ENCODE results near the gene NOB1. TPM values are rescaled to one million over a fixed set of nuclear protein-coding genes. Genes with fewer than 3 reads are reported as not detected.
"Not testable (repeated sequence)": the region's sequence is repeated elsewhere in the genome, so short reads cannot be mapped to it uniquely, and the experiment has no call there.

Gene NOB1
- total and polyA plus RNA-seq, 5 donors from 2014 or later, result 36.1 to 62.6 (median 49.4) TPM

DNA sequence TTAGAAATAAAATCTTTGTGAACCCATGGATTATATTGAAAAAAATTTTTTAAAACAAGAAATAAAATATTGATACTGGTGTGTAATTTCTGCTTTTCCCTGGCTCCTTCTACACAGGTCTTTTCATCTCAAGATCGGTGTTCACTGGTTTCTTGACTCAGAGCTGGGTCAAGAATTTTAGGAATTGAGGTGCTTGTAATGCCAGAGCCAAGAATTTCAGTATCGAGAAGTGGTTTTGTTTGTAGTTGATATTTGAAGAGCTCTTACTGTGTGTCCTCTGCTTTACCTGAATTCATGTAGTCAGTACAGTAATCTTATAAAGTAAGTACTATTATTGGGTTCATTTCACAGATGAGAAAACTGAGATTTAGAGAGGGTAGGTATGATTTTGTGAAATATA, 14.7 kb upstream of the NOB1 start:
- Histone ChIP-seq H3K9me3 (ENCODE audit: control insufficient read depth in 2 of 2, low read length in 2 of 2) (no peaks in the 10 kb centered on the region), H3K36me3 (ENCODE audit: control insufficient read depth, insufficient read depth, low read length) (no peaks in the 10 kb centered on the region), H3K27me3 (ENCODE audit: control insufficient read depth, insufficient read depth, low read length) (no peaks in the 10 kb centered on the region), H3K27ac (ENCODE audit: insufficient read depth, low read length, poor library complexity, severe bottlenecking) (no peak overlapping the region), H3K4me3 (ENCODE audit: low read depth, low read length) (no peak overlapping the region), H3K4me1 (ENCODE audit: control insufficient read depth, insufficient read depth, low read length, poor library complexity, severe bottlenecking) (peaks cover 7% of the 10 kb centered on the region)
- Mint-ChIP-seq H3K27me3 (no peaks in the 10 kb centered on the region), H3K36me3 (peaks cover 14% of the 10 kb centered on the region), H3K4me1 (peaks cover 5 to 82% (median 45%) of the 10 kb centered on the region in 4 donors), H3K4me3 (no peak overlapping the region), H3K27ac (no peak overlapping the region), H3K9me3 (peaks cover 0 to 1% (median 0%) of the 10 kb centered on the region in 7 donors)
- ATAC-seq (ENCODE audit: low read depth in 2 of 2) (no peak), DNase-seq (no peak)

DNA sequence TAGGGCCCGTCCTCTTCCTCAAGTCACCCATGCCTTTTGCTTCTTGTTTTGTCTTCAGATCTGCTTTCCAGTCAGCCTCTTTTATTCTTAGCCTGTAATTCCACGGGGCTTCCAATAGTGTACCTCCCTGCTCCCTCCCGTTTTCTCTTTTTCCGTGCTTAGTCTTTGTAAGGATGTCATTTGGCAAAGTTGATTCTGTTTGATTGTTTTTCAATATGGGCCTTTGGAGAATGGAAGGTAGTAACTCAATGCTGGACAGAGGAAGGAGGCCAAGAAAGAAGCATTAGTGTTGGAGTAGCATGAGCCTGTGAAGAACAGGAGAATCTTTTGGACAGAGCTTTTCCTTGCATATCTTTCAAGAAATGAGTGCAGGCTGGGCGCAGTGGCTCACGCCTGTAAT, 13.9 kb upstream of the NOB1 start:
- Histone ChIP-seq H3K4me3 (ENCODE audit: low read depth, low read length) (no peak overlapping the region), H3K36me3 (ENCODE audit: control insufficient read depth, insufficient read depth, low read length) (no peaks in the 10 kb centered on the region), H3K27ac (ENCODE audit: insufficient read depth, low read length, poor library complexity, severe bottlenecking) (no peak overlapping the region), H3K27me3 (ENCODE audit: control insufficient read depth, insufficient read depth, low read length) (no peaks in the 10 kb centered on the region), H3K9me3 (ENCODE audit: control insufficient read depth in 2 of 2, low read length in 2 of 2) (no peaks in the 10 kb centered on the region), H3K4me1 (ENCODE audit: control insufficient read depth, insufficient read depth, low read length, poor library complexity, severe bottlenecking) (peaks cover 7% of the 10 kb centered on the region)
- Mint-ChIP-seq H3K36me3 (peaks cover 14% of the 10 kb centered on the region), H3K4me1 (peaks cover 6 to 82% (median 43%) of the 10 kb centered on the region in 4 donors), H3K9me3 (peaks cover 0 to 1% (median 0%) of the 10 kb centered on the region in 7 donors), H3K27ac (peak overlapping the region in 2 of 3 donors; percentile 33 to 54), H3K4me3 (peak overlapping the region in 2 of 4 donors; percentile 15 to 52), H3K27me3 (no peaks in the 10 kb centered on the region)
- DNase-seq, result no peak
- no peak for ATAC-seq (ENCODE audit: low read depth in 2 of 2)

DNA sequence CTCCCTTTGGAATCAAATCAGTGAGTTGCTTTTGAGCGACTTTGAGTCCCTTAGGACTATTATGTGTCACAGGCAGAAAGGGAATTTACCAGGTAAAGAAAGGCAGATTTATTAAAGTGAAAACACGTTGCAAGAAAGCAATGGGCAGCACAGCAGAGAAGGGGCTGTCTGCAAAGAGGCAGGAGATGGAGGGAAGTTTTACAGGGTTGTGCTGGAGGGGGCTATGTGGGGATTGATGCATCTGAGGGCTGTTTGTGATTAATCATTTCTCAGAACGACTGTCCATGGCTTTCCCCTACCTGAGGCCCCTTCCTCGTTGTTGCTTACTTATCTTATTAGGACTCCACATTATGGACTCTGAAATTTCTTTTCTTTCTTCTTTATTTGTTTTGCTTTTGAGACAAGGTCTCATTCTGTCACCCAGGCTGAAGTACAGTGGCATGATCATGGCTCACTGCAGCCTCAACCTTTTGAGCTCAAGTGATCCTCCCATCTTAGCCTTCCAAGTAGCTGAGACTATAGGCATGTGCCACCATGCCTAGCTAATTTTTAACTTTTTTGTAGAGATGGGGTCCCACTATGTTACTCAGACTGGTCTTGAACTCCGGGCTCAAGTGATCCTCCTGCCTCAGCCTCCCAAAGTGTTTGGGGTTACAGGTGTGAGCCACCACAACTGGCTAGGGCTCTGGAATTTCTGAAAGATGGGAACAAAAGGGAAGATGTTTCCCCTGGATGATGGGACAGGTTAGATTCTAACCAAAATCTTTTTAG, 12.9 kb upstream of the NOB1 start:
- no peaks in the 10 kb centered on the region for H3K27me3 ChIP-seq (ENCODE audit: control insufficient read depth, insufficient read depth, low read length)
- H3K4me1 ChIP-seq (ENCODE audit: control insufficient read depth, insufficient read depth, low read length, poor library complexity, severe bottlenecking), result peaks cover 14% of the 10 kb centered on the region
- no peaks in the 10 kb centered on the region for H3K36me3 ChIP-seq (ENCODE audit: control insufficient read depth, insufficient read depth, low read length)
- H3K27ac Mint-ChIP-seq, result peak overlapping the region in 2 of 3 donors; percentile 22 to 24
- peaks cover 14% of the 10 kb centered on the region for H3K36me3 Mint-ChIP-seq
- H3K4me3 ChIP-seq (ENCODE audit: low read depth, low read length), result no peak overlapping the region
- no peak overlapping the region for H3K27ac ChIP-seq (ENCODE audit: insufficient read depth, low read length, poor library complexity, severe bottlenecking)
- no peak for DNase-seq
- H3K4me3 Mint-ChIP-seq, result peak overlapping the region in 1 of 4 donors; percentile 68
- no peaks in the 10 kb centered on the region for H3K27me3 Mint-ChIP-seq
- ATAC-seq (ENCODE audit: low read depth in 2 of 2), result no peak
- peaks cover 0 to 1% (median 0%) of the 10 kb centered on the region in 7 donors for H3K9me3 Mint-ChIP-seq
- H3K9me3 ChIP-seq (ENCODE audit: control insufficient read depth in 2 of 2, low read length in 2 of 2), result no peaks in the 10 kb centered on the region
- peaks cover 14 to 79% (median 44%) of the 10 kb centered on the region in 4 donors for H3K4me1 Mint-ChIP-seq

DNA sequence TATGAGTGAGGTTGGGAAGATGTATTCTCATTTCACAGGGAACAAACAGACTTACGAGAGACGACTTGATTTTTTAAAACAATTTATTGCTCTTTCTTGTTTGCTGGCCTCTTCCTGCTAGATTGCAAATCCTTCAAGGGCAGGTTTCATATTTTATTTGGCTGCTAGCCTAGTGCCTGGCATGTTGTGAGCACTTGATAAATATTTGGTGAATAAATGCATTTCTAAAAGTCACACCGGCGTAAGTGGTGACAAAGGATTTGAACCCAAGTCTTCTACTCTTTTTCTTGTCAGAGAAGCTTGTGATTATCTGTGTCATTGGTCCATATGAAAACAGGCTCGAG, 8.8 kb upstream of the NOB1 start:
- Mint-ChIP-seq H3K4me3 (peak overlapping the region; percentile 86 to 94 (median 91)), H3K27ac (peak overlapping the region; percentile 66 to 97 (median 96)), H3K9me3 (no peaks in the 10 kb centered on the region), H3K36me3 (peaks cover 12% of the 10 kb centered on the region), H3K4me1 (peaks cover 14 to 55% (median 36%) of the 10 kb centered on the region in 4 donors), H3K27me3 (peaks cover 4% of the 10 kb centered on the region)
- DNase-seq (no peak), ATAC-seq (ENCODE audit: low read depth in 2 of 2) (no peak)
- H3K36me3 ChIP-seq (ENCODE audit: control insufficient read depth, insufficient read depth, low read length), result no peaks in the 10 kb centered on the region
- H3K4me1 ChIP-seq (ENCODE audit: control insufficient read depth, insufficient read depth, low read length, poor library complexity, severe bottlenecking), result peaks cover 23% of the 10 kb centered on the region
- peak overlapping the region; percentile 92 for H3K27ac ChIP-seq (ENCODE audit: insufficient read depth, low read length, poor library complexity, severe bottlenecking)
- no peaks in the 10 kb centered on the region for H3K27me3 ChIP-seq (ENCODE audit: control insufficient read depth, insufficient read depth, low read length)
- peak overlapping the region; percentile 94 for H3K4me3 ChIP-seq (ENCODE audit: low read depth, low read length)
- no peaks in the 10 kb centered on the region for H3K9me3 ChIP-seq (ENCODE audit: control insufficient read depth in 2 of 2, low read length in 2 of 2)

DNA sequence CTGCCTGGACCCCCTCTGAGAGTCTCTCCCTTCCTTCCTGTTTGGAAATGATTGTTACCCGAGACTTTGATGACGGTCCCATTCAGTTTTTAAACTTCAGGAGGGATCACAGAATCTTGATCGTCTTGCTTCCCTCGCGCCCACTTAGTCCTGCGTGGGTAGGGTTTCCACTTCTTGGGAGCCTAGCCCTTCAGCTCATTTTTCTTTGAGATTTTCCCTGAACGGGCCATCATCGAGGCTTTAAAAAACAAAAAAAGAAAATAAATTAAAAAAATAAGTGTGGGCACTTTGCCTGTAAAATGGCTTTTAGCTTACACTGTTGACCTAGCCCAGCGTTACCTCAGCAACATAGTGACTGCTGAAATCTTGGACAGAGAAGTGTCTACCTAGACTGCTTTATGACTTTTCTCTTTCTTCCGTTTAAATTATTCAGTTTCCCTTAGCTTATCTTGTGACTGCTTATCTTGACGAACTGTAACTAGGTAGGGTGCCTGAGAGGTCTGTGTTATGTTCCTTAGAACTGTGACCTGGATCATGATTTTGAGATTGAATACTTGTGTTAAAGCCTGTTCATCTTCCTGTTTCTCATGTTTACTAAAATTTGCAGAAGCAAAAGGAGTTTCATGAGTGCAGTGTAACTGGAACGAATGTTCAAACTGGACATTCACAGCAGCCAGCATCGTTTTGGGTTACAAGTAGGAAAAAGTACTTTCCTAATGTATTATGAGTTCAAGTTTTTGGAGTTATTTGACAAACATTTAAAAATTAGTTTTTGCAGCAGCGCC, 8.3 kb upstream of the NOB1 start:
- H3K4me3 Mint-ChIP-seq, result peak overlapping the region; percentile 86 to 94 (median 91)
- no peaks in the 10 kb centered on the region for H3K27me3 ChIP-seq (ENCODE audit: control insufficient read depth, insufficient read depth, low read length)
- peaks cover 23% of the 10 kb centered on the region for H3K4me1 ChIP-seq (ENCODE audit: control insufficient read depth, insufficient read depth, low read length, poor library complexity, severe bottlenecking)
- peaks cover 4% of the 10 kb centered on the region for H3K27me3 Mint-ChIP-seq
- H3K27ac ChIP-seq (ENCODE audit: insufficient read depth, low read length, poor library complexity, severe bottlenecking), result peak overlapping the region; percentile 92
- H3K36me3 Mint-ChIP-seq, result peaks cover 12% of the 10 kb centered on the region
- peak overlapping the region; percentile 96 to 97 (median 96) for H3K27ac Mint-ChIP-seq
- peak; percentile 19 to 30 for ATAC-seq (ENCODE audit: low read depth in 2 of 2)
- peaks cover 14 to 53% (median 35%) of the 10 kb centered on the region in 4 donors for H3K4me1 Mint-ChIP-seq
- DNase-seq, result peak in 2 of 3 donors; percentile 35 to 55
- H3K36me3 ChIP-seq (ENCODE audit: control insufficient read depth, insufficient read depth, low read length), result no peaks in the 10 kb centered on the region
- H3K4me3 ChIP-seq (ENCODE audit: low read depth, low read length), result peak overlapping the region; percentile 94
- H3K9me3 ChIP-seq (ENCODE audit: control insufficient read depth in 2 of 2, low read length in 2 of 2), result no peaks in the 10 kb centered on the region
- no peaks in the 10 kb centered on the region for H3K9me3 Mint-ChIP-seq

DNA sequence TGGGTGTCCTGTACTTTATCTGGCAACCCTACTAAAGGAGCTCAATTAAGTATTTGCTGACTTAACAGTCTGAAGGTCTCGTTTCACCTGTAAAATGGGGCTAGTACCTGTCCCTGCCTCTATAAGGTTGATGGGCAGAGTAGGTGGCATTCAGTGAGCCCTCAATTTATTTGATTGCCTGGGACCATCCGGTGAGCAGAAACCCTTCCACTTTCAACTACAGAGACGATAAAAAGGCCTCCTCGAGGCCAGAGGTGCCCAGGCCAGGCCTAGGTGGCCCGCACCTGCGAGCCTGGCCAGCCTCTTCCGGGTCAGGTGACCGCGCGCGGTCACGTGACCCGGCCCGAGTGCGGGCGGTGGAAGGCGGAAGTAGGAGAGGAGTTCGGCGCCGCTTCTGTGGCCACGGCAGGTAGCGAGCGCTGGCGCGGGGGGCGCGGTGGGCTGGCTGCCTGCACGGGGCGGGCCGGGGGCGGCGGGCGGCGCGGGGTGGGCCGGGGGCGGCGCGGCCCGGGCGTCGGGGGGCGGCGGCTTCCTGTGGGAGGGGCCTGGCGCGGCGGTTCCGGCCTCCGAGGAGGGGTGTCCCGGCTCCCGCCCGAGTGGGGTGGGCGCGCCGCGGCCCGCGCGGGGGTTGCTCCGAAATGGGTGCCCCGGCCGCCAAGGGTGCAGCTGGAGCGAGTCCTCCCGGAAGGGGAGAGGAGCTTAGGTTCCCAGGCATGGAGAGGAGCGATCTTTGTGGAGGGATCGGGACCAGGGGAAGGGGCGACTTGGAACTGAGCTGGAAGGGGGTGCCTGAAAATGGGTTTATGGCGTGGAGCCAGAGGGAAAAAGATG, 7.5 kb upstream of the NOB1 start, which contains the start of gene WWP2:
WWP2 (plus strand) TSS at position 350 of the 831 bp plus-strand sequence. CDS start 24,679 bp downstream, outside the sequence.
- Mint-ChIP-seq H3K9me3 (no peaks in the 10 kb centered on the region), H3K27me3 (peaks cover 4% of the 10 kb centered on the region), H3K36me3 (peaks cover 10% of the 10 kb centered on the region), H3K4me3 (peak within 1 kb of the TSS; percentile 90 to 98 (median 94)), H3K4me1 (peaks cover 12 to 45% (median 29%) of the 10 kb centered on the region in 4 donors), H3K27ac (peak within 1 kb of the TSS; percentile 97 to 99 (median 99))
- Histone ChIP-seq H3K4me3 (ENCODE audit: low read depth, low read length) (peak within 1 kb of the TSS; percentile 94), H3K9me3 (ENCODE audit: control insufficient read depth in 2 of 2, low read length in 2 of 2) (no peaks in the 10 kb centered on the region), H3K4me1 (ENCODE audit: control insufficient read depth, insufficient read depth, low read length, poor library complexity, severe bottlenecking) (peaks cover 23% of the 10 kb centered on the region), H3K27ac (ENCODE audit: insufficient read depth, low read length, poor library complexity, severe bottlenecking) (peak within 1 kb of the TSS; percentile 92), H3K36me3 (ENCODE audit: control insufficient read depth, insufficient read depth, low read length) (no peaks in the 10 kb centered on the region), H3K27me3 (ENCODE audit: control insufficient read depth, insufficient read depth, low read length) (no peaks in the 10 kb centered on the region)
- peak; percentile 78 to 82 for ATAC-seq (ENCODE audit: low read depth in 2 of 2)
- peak; percentile 80 to 89 (median 81) for DNase-seq

DNA sequence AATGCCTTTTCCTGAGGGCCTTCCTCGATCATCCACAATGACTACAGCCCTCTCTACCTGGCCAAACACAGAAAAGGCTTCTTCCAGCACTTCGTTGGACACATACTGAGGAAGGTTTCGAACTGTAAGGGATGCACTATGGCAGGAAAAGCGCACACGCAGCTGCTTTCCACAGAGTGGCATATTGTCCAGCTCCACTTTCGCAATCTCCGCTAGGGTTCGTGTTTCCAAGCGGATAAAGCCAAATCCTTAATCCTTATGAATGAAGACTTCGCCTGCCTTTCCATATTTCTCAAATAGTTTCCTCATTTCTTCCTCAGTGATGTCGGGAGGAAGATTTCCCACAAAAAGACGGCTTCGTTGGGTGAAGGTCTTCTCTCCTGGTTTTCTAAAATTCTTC, 2.6 kb upstream of the NOB1 start:
- H3K36me3 Mint-ChIP-seq; H3K27ac Mint-ChIP-seq; H3K27ac ChIP-seq (ENCODE audit: insufficient read depth, low read length, poor library complexity, severe bottlenecking); H3K4me3 ChIP-seq (ENCODE audit: low read depth, low read length); H3K27me3 Mint-ChIP-seq; DNase-seq; H3K36me3 ChIP-seq (ENCODE audit: control insufficient read depth, insufficient read depth, low read length); H3K27me3 ChIP-seq (ENCODE audit: control insufficient read depth, insufficient read depth, low read length); H3K9me3 Mint-ChIP-seq; H3K9me3 ChIP-seq (ENCODE audit: control insufficient read depth in 2 of 2, low read length in 2 of 2); ATAC-seq (ENCODE audit: low read depth in 2 of 2): not testable (repeated sequence)
- H3K4me1 ChIP-seq (ENCODE audit: control insufficient read depth, insufficient read depth, low read length, poor library complexity, severe bottlenecking), result peaks cover 36% of the 10 kb centered on the region
- Mint-ChIP-seq H3K4me3 (peak overlapping the region in 1 of 4 donors; percentile 92), H3K4me1 (peaks cover 5 to 34% (median 19%) of the 10 kb centered on the region in 4 donors)
